OCI-LY3 (cell line): ENCODE data around the gene CDC5L.

Source experiments
- H2AFZ ChIP-seq: fragments of 200-600, 300-600 bp; shearing (Covaris generic); 2 replicates; pipeline ENCODE4 v1.6.0; 2014; ENCODE audit warnings: antibody characterized with exemption, low read depth, low read length
- H3K27ac ChIP-seq: fragments of 200-600, 300-600 bp; sonication (generic); 2 replicates; pipeline ENCODE4 v1.5.1; 2014; ENCODE audit warnings: mild to moderate bottlenecking, low read length, moderate library complexity, mixed read lengths
- H3K27me3 ChIP-seq: fragments of 200-600, 300-600 bp; sonication (generic); 2 replicates; pipeline ENCODE4 v1.6.1; 2014; ENCODE audit warnings: low read depth, low read length, mixed read lengths
- H3K36me3 ChIP-seq: fragments of 200-600, 300-600 bp; sonication (generic); replicated peaks from 2 replicates; pipeline ENCODE3; 2014; ENCODE audit warnings: low read depth, low read length, mixed read lengths
- H3K4me1 ChIP-seq: fragments of 300-600, 200-600 bp; sonication (generic); 2 replicates; pipeline ENCODE4 v1.6.1; 2014; ENCODE audit warnings: low read length, mixed read lengths
- H3K4me2 ChIP-seq: fragments of 200-600, 300-600 bp; sonication (generic); 2 replicates; pipeline ENCODE4 v1.6.1; 2014; ENCODE audit warnings: low read length, mixed read lengths
- H3K4me3 ChIP-seq: fragments of 300-600, 200-600 bp; sonication (generic); 2 replicates; pipeline ENCODE4 v1.5.1; 2014; ENCODE audit warnings: antibody characterized with exemption, mild to moderate bottlenecking, low read length, moderate library complexity
- H3K79me2 ChIP-seq: fragments of 300-600, 200-600 bp; shearing (Covaris generic); 2 replicates; pipeline ENCODE4 v1.6.1; 2014; ENCODE audit warnings: mild to moderate bottlenecking, low read length, mixed read lengths
- H3K9ac ChIP-seq: fragments of 300-600, 200-600 bp; shearing (Covaris generic); 2 replicates; pipeline ENCODE4 v1.6.0; 2014; ENCODE audit warnings: mild to moderate bottlenecking, low read length, moderate library complexity
- H3K9me3 ChIP-seq: fragments of 200-600, 300-600 bp; shearing (Covaris generic); 2 replicates; pipeline ENCODE4 v1.6.1; 2014; ENCODE audit warnings: low read length, mixed read lengths; ENCODE audit not compliant: insufficient read depth
- H4K20me1 ChIP-seq: fragments of 200-600, 300-600 bp; sonication (generic); 2 replicates; pipeline ENCODE4 v1.6.1; 2016; ENCODE audit warnings: low read length, mixed read lengths; ENCODE audit not compliant: insufficient read depth
- EZH2phosphoT487 ChIP-seq: fragments of 200-600 bp; shearing (Covaris generic); IDR thresholded peaks from 2 replicates; pipeline ENCODE4 v1.6.1; 2018; ENCODE audit warnings: antibody characterized with exemption, mixed run types, low read depth
- TF ChIP-seq, protein P1 (sequence below): fragments of 200-600, 300-600 bp; sonication (generic); IDR thresholded peaks from 2 replicates; pipeline ENCODE4 v1.5.1; 2014; ENCODE audit warnings: antibody characterized with exemption, low read length, low read depth

CDC5L gene

DNA sequence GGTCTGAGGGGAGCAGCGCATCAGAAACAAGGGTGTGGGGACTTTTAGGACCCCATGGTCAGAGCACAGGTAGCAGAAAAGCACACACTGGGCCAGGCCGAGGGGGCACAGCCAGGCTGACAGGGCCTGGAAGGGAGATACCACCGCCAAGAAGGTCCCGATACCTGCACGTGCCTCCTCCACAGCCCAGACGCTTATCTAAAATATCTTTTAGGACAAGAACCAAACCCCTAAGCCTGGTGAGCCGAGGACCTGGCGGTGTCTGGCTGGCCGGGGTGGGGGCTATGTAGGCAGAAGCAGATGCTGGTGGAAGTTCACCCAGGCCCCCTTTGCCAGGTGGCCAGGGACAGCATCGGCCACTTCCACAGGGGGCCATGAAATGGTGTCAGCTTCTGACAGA is 89.3 kb downstream of the CDC5L start:
- Histone ChIP-seq H2AFZ (no peak overlapping the region), H3K4me3 (no peak overlapping the region), H3K27me3 (peaks cover 51% of the 10 kb centered on the region), H4K20me1 (no peaks in the 10 kb centered on the region), H3K27ac (no peak overlapping the region), H3K36me3 (no peaks in the 10 kb centered on the region), H3K4me1 (peaks cover 13% of the 10 kb centered on the region), H3K4me2 (no peak overlapping the region), H3K9me3 (no peaks in the 10 kb centered on the region), H3K79me2 (no peaks in the 10 kb centered on the region), H3K9ac (no peak overlapping the region)
- TF ChIP-seq, protein P1, sequence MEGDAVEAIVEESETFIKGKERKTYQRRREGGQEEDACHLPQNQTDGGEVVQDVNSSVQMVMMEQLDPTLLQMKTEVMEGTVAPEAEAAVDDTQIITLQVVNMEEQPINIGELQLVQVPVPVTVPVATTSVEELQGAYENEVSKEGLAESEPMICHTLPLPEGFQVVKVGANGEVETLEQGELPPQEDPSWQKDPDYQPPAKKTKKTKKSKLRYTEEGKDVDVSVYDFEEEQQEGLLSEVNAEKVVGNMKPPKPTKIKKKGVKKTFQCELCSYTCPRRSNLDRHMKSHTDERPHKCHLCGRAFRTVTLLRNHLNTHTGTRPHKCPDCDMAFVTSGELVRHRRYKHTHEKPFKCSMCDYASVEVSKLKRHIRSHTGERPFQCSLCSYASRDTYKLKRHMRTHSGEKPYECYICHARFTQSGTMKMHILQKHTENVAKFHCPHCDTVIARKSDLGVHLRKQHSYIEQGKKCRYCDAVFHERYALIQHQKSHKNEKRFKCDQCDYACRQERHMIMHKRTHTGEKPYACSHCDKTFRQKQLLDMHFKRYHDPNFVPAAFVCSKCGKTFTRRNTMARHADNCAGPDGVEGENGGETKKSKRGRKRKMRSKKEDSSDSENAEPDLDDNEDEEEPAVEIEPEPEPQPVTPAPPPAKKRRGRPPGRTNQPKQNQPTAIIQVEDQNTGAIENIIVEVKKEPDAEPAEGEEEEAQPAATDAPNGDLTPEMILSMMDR = no peak

GRCh38 chr6:44477293-44477894 is 89.9 kb downstream of the CDC5L start:
- H3K4me3 ChIP-seq = no peak overlapping the region
- H3K4me1 ChIP-seq = peaks cover 13% of the 10 kb centered on the region
- H2AFZ ChIP-seq = no peak overlapping the region
- TF ChIP-seq, protein P1 = no peak
- no peak for TF ChIP-seq EZH2phosphoT487
- H3K36me3 ChIP-seq = no peaks in the 10 kb centered on the region
- peaks cover 51% of the 10 kb centered on the region for H3K27me3 ChIP-seq
- no peaks in the 10 kb centered on the region for H3K9me3 ChIP-seq
- no peaks in the 10 kb centered on the region for H3K79me2 ChIP-seq
- H3K9ac ChIP-seq = no peak overlapping the region
- no peak overlapping the region for H3K4me2 ChIP-seq
- no peaks in the 10 kb centered on the region for H4K20me1 ChIP-seq
- no peak overlapping the region for H3K27ac ChIP-seq

GRCh38 chr6:44478158-44478557 is 90.7 kb downstream of the CDC5L start:
- Histone ChIP-seq H3K36me3 (no peaks in the 10 kb centered on the region), H2AFZ (no peak overlapping the region), H4K20me1 (no peaks in the 10 kb centered on the region), H3K27me3 (peaks cover 51% of the 10 kb centered on the region), H3K27ac (no peak overlapping the region), H3K4me1 (peaks cover 13% of the 10 kb centered on the region), H3K4me3 (no peak overlapping the region), H3K9me3 (no peaks in the 10 kb centered on the region), H3K79me2 (no peaks in the 10 kb centered on the region), H3K4me2 (no peak overlapping the region), H3K9ac (no peak overlapping the region)
- TF ChIP-seq, protein P1 = no peak
- no peak for TF ChIP-seq EZH2phosphoT487

DNA sequence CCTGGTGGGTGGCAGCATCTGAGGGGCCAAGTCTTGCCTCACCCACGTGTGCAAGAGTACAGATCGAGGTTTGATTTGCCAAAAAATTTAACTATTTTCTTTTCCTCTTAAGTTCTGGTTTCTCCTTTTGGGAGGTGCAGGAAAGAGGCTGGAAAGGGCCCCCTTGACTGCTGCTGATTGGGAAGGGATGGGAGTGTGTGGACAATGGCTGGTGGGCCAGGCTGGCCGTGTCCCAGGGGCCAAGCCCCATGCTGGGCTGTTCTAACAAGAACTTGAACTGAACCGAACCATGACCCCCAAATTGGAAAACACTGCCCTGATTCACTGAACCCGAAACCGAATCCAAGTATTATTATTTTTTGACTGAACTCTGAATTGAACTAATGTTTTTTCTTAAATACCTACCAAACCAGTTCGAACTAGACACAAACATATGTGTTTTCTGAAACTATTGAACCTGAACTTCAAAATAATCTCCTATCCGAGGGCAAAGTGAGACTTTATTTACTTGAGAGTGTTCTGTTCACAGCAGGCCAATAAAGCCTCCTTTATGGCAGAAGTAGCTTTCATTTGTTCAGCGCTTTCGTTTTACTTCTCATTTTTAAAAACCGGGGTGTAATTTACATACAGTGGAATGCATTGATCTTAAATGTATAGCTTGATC is 91.2 kb downstream of the CDC5L start:
- no peak for TF ChIP-seq EZH2phosphoT487
- TF ChIP-seq, protein P1 = no peak
- H3K4me1 ChIP-seq = peaks cover 11% of the 10 kb centered on the region
- H3K9ac ChIP-seq = no peak overlapping the region
- H3K9me3 ChIP-seq = no peaks in the 10 kb centered on the region
- no peaks in the 10 kb centered on the region for H4K20me1 ChIP-seq
- H3K27ac ChIP-seq = no peak overlapping the region
- no peak overlapping the region for H3K4me2 ChIP-seq
- H3K36me3 ChIP-seq = no peaks in the 10 kb centered on the region
- no peak overlapping the region for H2AFZ ChIP-seq
- peaks cover 46% of the 10 kb centered on the region for H3K27me3 ChIP-seq
- H3K4me3 ChIP-seq = no peak overlapping the region
- H3K79me2 ChIP-seq = no peaks in the 10 kb centered on the region
